Activated naive CD4-positive, alpha-beta T cell treated with anti-CD3 and anti-CD28 coated beads, Interleukin-2, amount 10 ng/mL, durations not matched to agents 7 days and 5 days (primary cell): ENCODE data around the gene RBL2.
"Not testable (repeated sequence)": the region's sequence is repeated elsewhere in the genome, so short reads cannot be mapped to it uniquely, and the experiment has no call there.

Experiments
- CTCF ChIA-PET: fragments of 350-600 bp; sonication (Branson Sonifier 250); formaldehyde crosslinking; loops from one replicate; lab custom pipeline; 2021; ENCODE audit warnings: antibody characterized with exemption; lab: Charles Lee
- DNase-seq: peaks from one replicate; pipeline ENCODE4 v3.0.0-alpha.2; 2020
- H3K27ac Mint-ChIP-seq: one replicate; pipeline ENCODE4 v1.8.0; 2021; ENCODE audit warnings: mild to moderate bottlenecking, moderate library complexity, mixed read lengths
- H3K27me3 Mint-ChIP-seq: one replicate; pipeline ENCODE4 v1.8.0; 2021; ENCODE audit warnings: mild to moderate bottlenecking, mixed read lengths
- H3K36me3 Mint-ChIP-seq: one replicate; pipeline ENCODE4 v1.8.0; 2021; ENCODE audit warnings: mixed read lengths
- H3K4me1 Mint-ChIP-seq: one replicate; pipeline ENCODE4 v1.8.0; 2021; ENCODE audit warnings: mixed read lengths
- H3K4me3 Mint-ChIP-seq: one replicate; pipeline ENCODE4 v1.8.0; 2021; ENCODE audit warnings: mild to moderate bottlenecking, moderate library complexity, mixed read lengths
- H3K9me3 Mint-ChIP-seq: one replicate; pipeline ENCODE4 v1.8.0; 2021; ENCODE audit warnings: mixed read lengths

The RBL2 gene

DNA sequence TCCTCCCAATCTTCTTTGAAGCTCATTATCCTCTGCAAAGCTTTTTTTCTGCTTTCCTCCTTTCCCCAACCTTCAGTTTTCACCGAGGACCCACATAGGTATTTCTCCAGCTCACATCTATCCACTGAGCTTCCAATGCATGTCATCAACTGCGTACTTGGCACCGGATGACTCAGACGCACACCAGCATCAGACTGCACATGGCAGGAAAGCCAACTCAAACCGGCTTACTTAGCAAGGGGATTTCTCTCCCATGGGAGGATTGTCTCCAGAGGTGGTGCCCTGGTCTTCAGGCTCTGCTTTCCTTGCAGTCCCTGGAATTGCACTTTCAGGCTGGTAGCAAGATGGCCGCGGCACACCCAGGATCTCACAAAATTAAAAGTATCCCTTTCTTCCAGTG is 70.4 kb downstream of the RBL2 start:
- no peak for DNase-seq
- Mint-ChIP-seq H3K36me3 (peaks cover 25% of the 10 kb centered on the region), H3K4me1 (peaks cover 52% of the 10 kb centered on the region), H3K9me3 (no peaks in the 10 kb centered on the region), H3K27ac (peak overlapping the region; percentile 95), H3K27me3 (no peaks in the 10 kb centered on the region), H3K4me3 (peak overlapping the region; percentile 92)
- CTCF ChIA-PET, result interaction anchor here (1.0 to 1.7 kb wide), 3 partner anchors 45 to 450 kb away, joined by 3 to 7 read pairs (median 6); partner anchors contain the start of gene CHD9

DNA sequence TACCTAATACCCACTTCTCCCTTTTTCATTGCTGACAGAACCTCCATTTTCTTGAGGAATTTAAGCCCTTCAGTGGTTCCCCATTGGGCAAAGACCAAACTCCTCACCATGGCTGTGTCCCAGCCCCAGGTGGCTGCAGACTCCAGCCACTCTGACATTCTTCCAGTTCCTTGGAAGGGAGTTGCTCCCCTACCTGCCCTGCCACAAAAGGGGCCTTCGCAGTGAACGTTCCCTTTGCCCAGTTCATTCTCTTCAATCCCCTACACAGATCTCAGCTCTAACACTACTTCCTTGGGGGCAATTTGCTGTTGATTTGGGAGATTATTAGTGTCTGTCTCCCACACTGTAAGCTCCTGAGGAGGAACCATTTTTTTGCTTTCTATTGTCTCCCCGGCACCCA is 72.0 kb downstream of the RBL2 start:
- H3K27ac Mint-ChIP-seq, result no peak overlapping the region
- no peak for DNase-seq
- H3K4me3 Mint-ChIP-seq, result no peak overlapping the region
- CTCF ChIA-PET, result interaction anchor here (0.9 to 1.7 kb wide), 2 partner anchors 10 to 43 kb away, joined by 3 to 6 read pairs; no protein-coding TSS in a partner anchor
- peaks cover 54% of the 10 kb centered on the region for H3K4me1 Mint-ChIP-seq
- H3K36me3 Mint-ChIP-seq, result peaks cover 14% of the 10 kb centered on the region
- no peaks in the 10 kb centered on the region for H3K27me3 Mint-ChIP-seq
- no peaks in the 10 kb centered on the region for H3K9me3 Mint-ChIP-seq

DNA sequence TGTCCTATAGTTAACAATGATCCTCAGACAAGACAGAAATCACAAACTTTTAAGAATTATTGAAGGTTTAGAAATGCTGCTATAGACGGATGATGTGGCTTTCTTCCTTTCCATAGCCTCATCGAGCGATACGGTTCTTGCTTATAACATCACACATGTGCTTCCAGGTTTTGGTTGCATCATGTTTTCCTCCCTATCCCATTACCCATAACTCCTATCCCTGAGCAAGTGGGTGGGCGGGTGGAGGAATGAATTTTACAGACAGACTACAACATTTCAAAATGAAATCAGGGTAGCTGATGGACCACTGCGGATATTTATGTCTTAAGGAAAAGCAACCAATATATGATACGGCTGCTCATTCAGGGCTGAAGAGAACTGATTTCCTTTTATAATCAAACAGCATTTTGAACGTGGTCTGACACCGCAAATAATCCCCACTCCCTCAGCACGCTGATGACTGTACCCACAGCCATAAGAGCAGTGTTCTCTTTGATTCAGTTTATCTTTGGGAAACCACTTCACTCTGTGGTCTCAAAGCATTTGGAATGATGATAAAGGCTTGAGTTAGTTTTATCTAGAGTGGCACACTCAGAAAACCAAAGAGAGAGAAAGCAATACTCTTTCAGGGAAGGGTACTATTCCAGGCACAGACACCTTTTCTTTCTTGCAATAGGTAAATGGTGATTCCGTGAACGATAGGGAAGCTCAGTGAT is 73.4 kb downstream of the RBL2 start:
- peaks cover 56% of the 10 kb centered on the region for H3K4me1 Mint-ChIP-seq
- no peak overlapping the region for H3K27ac Mint-ChIP-seq
- no peak overlapping the region for H3K4me3 Mint-ChIP-seq
- CTCF ChIA-PET, result interaction anchor here (1.1 to 1.2 kb wide), 2 partner anchors 9 to 41 kb away, joined by 3 read pairs; no protein-coding TSS in a partner anchor
- no peak for DNase-seq
- H3K27me3 Mint-ChIP-seq, result peaks cover 11% of the 10 kb centered on the region
- H3K36me3 Mint-ChIP-seq, result peaks cover 5% of the 10 kb centered on the region
- H3K9me3 Mint-ChIP-seq, result peaks cover 3% of the 10 kb centered on the region

DNA sequence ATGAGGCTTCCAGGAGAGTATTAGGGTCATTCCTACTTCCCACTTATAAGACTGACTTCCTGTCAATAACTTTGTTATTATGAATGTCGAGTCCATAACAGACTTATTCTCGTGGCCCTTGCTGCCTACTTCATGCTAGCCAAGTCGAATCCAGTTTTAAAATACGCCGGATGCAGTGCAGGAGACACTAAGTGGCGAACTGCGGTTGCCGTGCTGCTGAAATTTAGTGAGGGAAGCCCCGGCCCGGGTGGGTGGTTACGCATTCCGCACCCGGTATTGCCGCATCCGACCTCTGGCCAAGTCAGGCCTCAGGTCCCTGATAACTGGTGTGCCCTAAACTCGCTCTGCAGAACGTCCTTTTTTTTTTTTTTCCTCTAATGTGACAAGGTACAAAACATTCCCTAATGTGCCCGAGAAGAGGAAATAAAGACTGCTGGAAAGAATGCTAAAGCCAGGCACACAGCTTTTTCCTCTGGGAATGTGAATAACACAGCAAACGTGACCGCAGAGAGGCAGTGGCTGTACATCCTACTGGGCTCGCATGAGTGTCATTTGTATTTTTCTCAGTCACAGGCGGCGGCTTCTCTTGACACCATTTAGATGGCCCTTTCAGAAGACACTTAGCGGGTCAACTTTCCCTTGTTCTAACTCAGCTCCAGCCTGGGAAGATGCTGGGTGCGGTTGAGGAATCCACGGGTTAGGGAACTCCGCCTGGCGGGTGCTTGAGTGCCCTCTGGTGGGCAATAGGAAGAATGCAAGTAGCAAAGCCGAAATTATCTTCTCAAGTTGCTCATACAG is 75.8 kb downstream of the RBL2 start:
- CTCF ChIA-PET, result interaction anchor here (0.6 to 1.8 kb wide), 5 partner anchors 36 to 455 kb away, joined by 3 to 7 read pairs (median 5); partner anchors contain the start of gene CHD9

DNA sequence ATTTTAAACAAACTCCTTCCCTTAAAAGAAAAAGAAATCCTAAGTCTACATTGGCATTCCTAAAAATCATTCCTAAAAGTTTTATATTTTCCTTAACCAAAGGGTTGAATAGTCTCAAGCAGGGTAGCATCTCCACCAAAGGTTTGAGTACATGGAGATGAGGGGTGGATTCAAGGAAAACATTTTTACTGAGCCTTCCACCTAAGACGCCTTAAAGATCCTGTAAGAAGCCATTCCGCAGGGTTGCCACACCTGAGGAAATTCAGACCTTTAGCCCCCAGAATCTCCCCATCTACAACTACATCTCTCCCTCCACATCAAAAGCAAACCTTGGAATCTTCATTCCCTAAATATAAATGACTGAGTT is 76.4 kb downstream of the RBL2 start:
- DNase-seq, result no peak
- peaks cover 10% of the 10 kb centered on the region for H3K36me3 Mint-ChIP-seq
- peaks cover 24% of the 10 kb centered on the region for H3K27me3 Mint-ChIP-seq
- H3K9me3 Mint-ChIP-seq, result peaks cover 14% of the 10 kb centered on the region
- no peak overlapping the region for H3K4me3 Mint-ChIP-seq
- CTCF ChIA-PET, result interaction anchor here (1.3 kb wide), 1 partner anchor 35 kb away, joined by 5 read pairs; no protein-coding TSS in a partner anchor
- H3K4me1 Mint-ChIP-seq, result peaks cover 50% of the 10 kb centered on the region
- H3K27ac Mint-ChIP-seq, result no peak overlapping the region

More for the DNA sequence above, 75.8 kb downstream of the RBL2 start:
- peaks cover 14% of the 10 kb centered on the region for H3K9me3 Mint-ChIP-seq
- H3K4me3 Mint-ChIP-seq, result peak overlapping the region; percentile 10
- DNase-seq, result peak; percentile 61
- peaks cover 11% of the 10 kb centered on the region for H3K36me3 Mint-ChIP-seq
- H3K27me3 Mint-ChIP-seq, result peaks cover 24% of the 10 kb centered on the region
- H3K27ac Mint-ChIP-seq, result peak overlapping the region; percentile 7
- peaks cover 52% of the 10 kb centered on the region for H3K4me1 Mint-ChIP-seq

DNA sequence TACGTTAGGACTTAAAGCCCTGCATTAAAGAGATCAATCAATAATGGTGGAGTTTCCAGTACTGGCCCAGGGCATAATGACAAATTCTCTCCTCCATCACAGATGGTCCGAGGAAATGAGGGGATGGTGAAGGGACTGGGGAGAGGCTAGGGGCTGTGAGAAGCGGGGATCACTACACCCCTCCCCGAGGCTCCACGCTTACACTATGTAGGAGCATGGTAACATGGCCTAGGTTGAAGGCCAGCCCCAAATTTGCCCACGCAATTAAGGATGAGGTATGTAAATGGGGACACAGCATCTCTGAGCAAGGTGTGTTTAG is 76.8 kb downstream of the RBL2 start:
- H3K27ac Mint-ChIP-seq, result no peak overlapping the region
- H3K9me3 Mint-ChIP-seq, result peaks cover 14% of the 10 kb centered on the region
- peaks cover 27% of the 10 kb centered on the region for H3K27me3 Mint-ChIP-seq
- no peak for DNase-seq
- H3K4me1 Mint-ChIP-seq, result peaks cover 51% of the 10 kb centered on the region
- CTCF ChIA-PET, result no interaction called here
- H3K4me3 Mint-ChIP-seq, result no peak overlapping the region
- H3K36me3 Mint-ChIP-seq, result peaks cover 13% of the 10 kb centered on the region

DNA sequence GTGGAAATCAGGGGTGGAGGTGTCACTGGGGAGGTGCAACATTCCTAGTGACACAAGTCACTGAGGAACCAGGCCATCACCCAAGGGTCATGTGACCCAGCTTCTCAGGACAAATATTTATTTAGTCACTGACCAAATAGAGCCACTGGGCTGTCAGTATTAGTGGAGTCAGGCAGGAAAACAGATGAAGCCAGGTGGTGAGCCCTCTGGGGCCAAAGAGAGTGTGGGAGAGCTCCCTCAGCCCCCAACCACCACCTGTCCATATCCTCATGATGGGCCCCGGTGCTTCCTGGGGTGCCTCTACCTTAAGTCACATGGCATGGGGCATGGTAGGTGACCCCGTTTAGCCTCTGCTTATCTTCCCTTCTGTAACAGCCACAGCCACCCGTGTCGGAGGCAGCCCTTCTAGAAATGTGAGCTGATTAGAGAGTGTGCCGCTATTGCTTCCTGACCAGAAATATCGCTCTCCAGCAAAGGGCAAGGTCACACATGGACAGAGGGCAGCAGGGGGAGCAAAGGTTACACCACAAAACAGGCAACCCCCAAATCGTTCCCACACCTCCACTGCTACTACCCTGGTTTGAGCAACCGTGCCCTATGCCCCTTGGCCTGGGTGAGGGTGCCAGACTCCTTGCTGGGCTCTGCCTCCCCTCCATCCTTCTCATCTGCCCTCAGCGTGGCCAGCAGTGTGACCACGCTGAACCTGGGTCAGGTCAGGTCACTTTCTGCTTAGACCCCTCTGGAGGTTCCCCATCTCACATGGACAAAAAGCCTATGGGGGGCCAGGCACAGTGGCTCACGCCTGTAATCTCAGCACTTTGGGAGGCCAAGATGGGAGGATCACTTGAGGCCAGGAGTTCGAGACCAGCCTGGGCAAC is 77.4 kb downstream of the RBL2 start:
- no peak overlapping the region for H3K27ac Mint-ChIP-seq
- peaks cover 49% of the 10 kb centered on the region for H3K4me1 Mint-ChIP-seq
- CTCF ChIA-PET, result interaction anchor here (0.9 kb wide), 1 partner anchor 33 kb away, joined by 3 read pairs; no protein-coding TSS in a partner anchor
- H3K4me3 Mint-ChIP-seq, result no peak overlapping the region
- DNase-seq, result no peak
- peaks cover 30% of the 10 kb centered on the region for H3K27me3 Mint-ChIP-seq
- peaks cover 14% of the 10 kb centered on the region for H3K9me3 Mint-ChIP-seq
- H3K36me3 Mint-ChIP-seq, result peaks cover 16% of the 10 kb centered on the region

DNA sequence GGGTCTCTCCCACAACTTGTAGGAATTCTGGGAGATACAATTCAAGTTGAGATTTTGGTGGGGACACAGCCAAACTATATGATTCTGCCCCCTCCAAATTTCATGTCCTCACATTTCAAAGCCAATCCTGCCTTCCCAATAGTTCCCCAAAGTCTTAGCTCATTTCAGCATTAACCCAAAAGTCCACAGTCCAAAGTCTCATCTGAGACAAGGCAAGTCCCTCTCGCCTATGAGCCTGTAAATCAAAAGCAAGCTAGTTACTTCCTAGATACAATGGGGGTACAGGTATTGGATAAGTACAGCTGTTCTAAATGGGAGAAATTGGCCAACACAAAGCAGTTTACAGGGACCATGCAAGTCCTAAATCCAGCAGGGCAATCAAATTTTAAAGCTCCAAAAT is 78.5 kb downstream of the RBL2 start:
- Mint-ChIP-seq H3K27me3 (peaks cover 33% of the 10 kb centered on the region), H3K9me3 (peaks cover 14% of the 10 kb centered on the region), H3K36me3 (peaks cover 19% of the 10 kb centered on the region), H3K4me1 (peaks cover 61% of the 10 kb centered on the region)
- CTCF ChIA-PET, H3K27ac Mint-ChIP-seq, H3K4me3 Mint-ChIP-seq: not testable (repeated sequence)
- DNase-seq, result peak; percentile 3

DNA sequence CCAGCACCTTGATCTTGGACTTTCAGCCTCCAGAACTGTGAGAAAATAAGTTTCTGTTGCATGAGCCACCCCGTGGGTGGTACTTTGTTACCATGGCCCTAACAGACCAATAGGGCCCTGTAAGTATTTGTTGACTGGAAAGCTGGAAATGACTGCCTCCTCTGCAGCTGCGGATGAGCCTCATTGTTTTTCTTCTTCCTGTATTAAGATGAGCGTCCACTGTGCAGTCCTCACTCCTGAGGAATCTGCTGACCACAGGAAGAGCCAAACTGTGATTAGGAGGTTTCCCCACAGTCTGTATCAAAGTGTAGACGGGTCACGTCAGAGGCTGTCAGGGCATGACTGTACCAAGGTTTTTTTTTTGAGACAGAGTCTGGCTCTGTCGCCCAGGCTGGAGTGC is 81.0 kb downstream of the RBL2 start:
- H3K27ac Mint-ChIP-seq, result no peak overlapping the region
- CTCF ChIA-PET, result interaction anchor here (1.6 kb wide), 1 partner anchor 9 kb away, joined by 6 read pairs; no protein-coding TSS in a partner anchor
- H3K4me3 Mint-ChIP-seq, result no peak overlapping the region
- H3K36me3 Mint-ChIP-seq, result peaks cover 22% of the 10 kb centered on the region
- peak; percentile 12 for DNase-seq
- peaks cover 75% of the 10 kb centered on the region for H3K4me1 Mint-ChIP-seq
- peaks cover 14% of the 10 kb centered on the region for H3K9me3 Mint-ChIP-seq
- peaks cover 35% of the 10 kb centered on the region for H3K27me3 Mint-ChIP-seq

DNA sequence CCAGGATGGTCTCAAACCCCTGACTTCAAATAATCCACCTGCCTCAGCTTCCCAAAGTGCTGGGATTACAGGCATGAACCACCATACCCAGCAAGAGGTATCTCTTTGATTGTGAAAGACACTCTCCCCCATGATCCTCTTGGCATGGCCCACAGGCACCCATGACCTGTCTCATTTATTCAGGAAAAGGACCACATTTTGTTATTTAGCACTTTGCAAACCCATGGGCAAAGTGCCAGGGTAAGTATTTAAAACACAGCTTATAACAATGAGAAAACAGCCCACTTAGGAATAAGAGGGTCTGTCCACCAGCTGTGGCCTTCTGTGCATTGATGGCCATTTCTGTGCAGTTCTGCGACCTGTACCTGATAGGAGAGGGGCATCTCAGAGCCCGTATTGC is 81.5 kb downstream of the RBL2 start:
- CTCF ChIA-PET, result interaction anchor here (1.0 to 1.6 kb wide), 2 partner anchors 8 to 10 kb away, joined by 3 to 6 read pairs; no protein-coding TSS in a partner anchor
- peak; percentile 2 for DNase-seq
- Mint-ChIP-seq H3K27ac (no peak overlapping the region), H3K36me3 (peaks cover 22% of the 10 kb centered on the region), H3K4me1 (peaks cover 73% of the 10 kb centered on the region), H3K9me3 (peaks cover 14% of the 10 kb centered on the region), H3K4me3 (no peak overlapping the region), H3K27me3 (peaks cover 35% of the 10 kb centered on the region)

DNA sequence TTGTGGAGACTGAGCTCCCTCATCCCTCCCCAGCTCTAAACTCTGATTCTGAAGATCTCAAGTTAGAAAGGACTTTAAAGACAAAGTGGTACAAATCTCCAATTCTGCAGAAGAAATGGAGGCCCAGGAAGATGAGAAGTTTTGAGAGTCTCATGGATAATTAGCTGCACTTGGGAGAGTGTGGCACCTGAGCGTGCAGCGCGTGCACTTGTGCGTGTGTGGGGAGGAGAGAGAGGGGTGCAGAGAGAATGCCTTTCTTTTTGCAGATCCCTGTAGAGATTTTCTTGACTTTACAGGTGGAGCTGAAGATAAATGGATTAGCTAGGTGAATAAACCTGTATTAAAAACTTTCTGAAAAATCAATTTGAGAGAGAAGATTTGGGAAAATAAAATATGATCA is 83.6 kb downstream of the RBL2 start:
- H3K27me3 Mint-ChIP-seq, result peaks cover 23% of the 10 kb centered on the region
- H3K36me3 Mint-ChIP-seq, result peaks cover 18% of the 10 kb centered on the region
- CTCF ChIA-PET, result interaction anchor here (1.7 kb wide), 1 partner anchor 32 kb away, joined by 4 read pairs; no protein-coding TSS in a partner anchor
- peak; percentile 1 for DNase-seq
- peaks cover 64% of the 10 kb centered on the region for H3K4me1 Mint-ChIP-seq
- H3K27ac Mint-ChIP-seq, result peak overlapping the region; percentile 91
- H3K9me3 Mint-ChIP-seq, result peaks cover 9% of the 10 kb centered on the region
- peak overlapping the region; percentile 71 for H3K4me3 Mint-ChIP-seq

DNA sequence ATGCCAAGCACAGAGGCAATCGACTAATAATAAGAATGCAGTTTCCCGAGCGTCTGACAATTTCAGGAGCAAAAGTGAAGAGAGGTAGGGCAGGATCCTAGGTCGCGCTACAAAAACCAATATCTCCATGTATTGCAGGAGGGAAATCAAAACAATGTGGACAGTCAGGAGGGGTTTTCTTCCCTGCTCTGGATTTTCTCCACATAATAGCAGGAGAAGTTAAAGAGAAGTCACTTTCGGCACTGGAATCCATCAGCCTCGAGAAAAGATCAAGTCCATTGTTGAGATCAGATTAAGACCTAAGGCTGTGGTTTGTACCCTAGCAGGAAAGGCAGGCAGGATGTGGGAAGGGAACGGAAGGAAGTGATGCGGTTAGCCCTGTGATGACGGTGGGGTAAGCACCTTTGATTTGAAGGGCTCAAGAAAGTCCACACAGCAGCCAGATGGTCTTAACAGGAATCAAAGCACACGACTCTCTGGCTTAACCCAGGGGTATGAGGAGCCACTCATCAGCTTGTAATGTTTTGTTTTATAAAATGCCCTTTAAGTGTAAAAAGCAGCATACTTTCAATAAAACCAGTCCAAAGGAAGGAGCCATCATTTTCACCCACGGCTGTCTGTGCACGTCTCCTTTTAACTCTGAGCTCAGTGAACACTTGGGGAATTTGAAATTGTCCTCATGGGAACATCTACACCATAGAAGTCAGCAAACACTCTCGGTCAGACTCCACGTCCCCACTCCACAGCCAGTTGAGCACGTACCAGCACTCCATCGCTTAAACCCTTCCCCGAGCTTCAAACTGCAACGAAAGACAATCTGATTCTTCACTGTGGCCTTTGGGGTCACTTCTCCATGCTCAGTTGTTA is 84.5 kb downstream of the RBL2 start:
- peak; percentile 90 for DNase-seq
- peaks cover 64% of the 10 kb centered on the region for H3K4me1 Mint-ChIP-seq

More for the DNA sequence above, 84.5 kb downstream of the RBL2 start:
- peaks cover 7% of the 10 kb centered on the region for H3K9me3 Mint-ChIP-seq
- CTCF ChIA-PET, result interaction anchor here (0.7 to 1.7 kb wide), 3 partner anchors 12 to 31 kb away, joined by 3 to 4 read pairs (median 4); no protein-coding TSS in a partner anchor
- peaks cover 17% of the 10 kb centered on the region for H3K36me3 Mint-ChIP-seq
- H3K27me3 Mint-ChIP-seq, result peaks cover 26% of the 10 kb centered on the region
- H3K4me3 Mint-ChIP-seq, result peak overlapping the region; percentile 71
- H3K27ac Mint-ChIP-seq, result peak overlapping the region; percentile 91
